Measurements from ENCODE around the gene B3GNT4. TPM values are rescaled to one million over a fixed set of nuclear protein-coding genes. Genes with fewer than 3 reads are reported as not detected.

The B3GNT4 gene
- polyA plus RNA-seq, 1 experiment, result 0.12 TPM

- H3K27me3 ChIP-seq (ENCODE audit: control insufficient read depth, insufficient read depth, low read length), result peaks cover 10% of the 10 kb centered on the region
- ChIA-PET POLR2A (interaction anchor here (0.6 to 0.8 kb wide), 3 partner anchors 13 to 20 kb away, joined by 3 to 4 read pairs (median 3); partner anchors contain the start of gene DIABLO), CTCF (no interaction called here)
- H3K27ac ChIP-seq (ENCODE audit: low read depth, low read length), result no peak overlapping the region
- H3K4me3 ChIP-seq (ENCODE audit: low read depth, low read length), result no peak overlapping the region
- no peaks in the 10 kb centered on the region; the same call in 1 of the 2 replicates for H3K9me3 ChIP-seq (ENCODE audit: control insufficient read depth, insufficient read depth, low read length)
- no peak for DNase-seq (ENCODE audit: low read depth, low spot score)
- TF ChIP-seq, protein P1, sequence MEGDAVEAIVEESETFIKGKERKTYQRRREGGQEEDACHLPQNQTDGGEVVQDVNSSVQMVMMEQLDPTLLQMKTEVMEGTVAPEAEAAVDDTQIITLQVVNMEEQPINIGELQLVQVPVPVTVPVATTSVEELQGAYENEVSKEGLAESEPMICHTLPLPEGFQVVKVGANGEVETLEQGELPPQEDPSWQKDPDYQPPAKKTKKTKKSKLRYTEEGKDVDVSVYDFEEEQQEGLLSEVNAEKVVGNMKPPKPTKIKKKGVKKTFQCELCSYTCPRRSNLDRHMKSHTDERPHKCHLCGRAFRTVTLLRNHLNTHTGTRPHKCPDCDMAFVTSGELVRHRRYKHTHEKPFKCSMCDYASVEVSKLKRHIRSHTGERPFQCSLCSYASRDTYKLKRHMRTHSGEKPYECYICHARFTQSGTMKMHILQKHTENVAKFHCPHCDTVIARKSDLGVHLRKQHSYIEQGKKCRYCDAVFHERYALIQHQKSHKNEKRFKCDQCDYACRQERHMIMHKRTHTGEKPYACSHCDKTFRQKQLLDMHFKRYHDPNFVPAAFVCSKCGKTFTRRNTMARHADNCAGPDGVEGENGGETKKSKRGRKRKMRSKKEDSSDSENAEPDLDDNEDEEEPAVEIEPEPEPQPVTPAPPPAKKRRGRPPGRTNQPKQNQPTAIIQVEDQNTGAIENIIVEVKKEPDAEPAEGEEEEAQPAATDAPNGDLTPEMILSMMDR (IDR thresholded peaks at IDR 0.05; ENCODE audit: low read depth, low read length), result no peak
Observed at GRCh38 chr12:122206111-122206881, 2.8 kb downstream of the B3GNT4 start.

- CTCF ChIA-PET, result no interaction called here
- H3K27me3 ChIP-seq (ENCODE audit: control insufficient read depth, insufficient read depth, low read length), result peaks cover 10% of the 10 kb centered on the region
- no peak overlapping the region for H3K27ac ChIP-seq (ENCODE audit: low read depth, low read length)
- H3K9me3 ChIP-seq (ENCODE audit: control insufficient read depth, insufficient read depth, low read length), result no peaks in the 10 kb centered on the region; the same call in 1 of the 2 replicates
- TF ChIP-seq, protein P1 (IDR thresholded peaks at IDR 0.05; ENCODE audit: low read depth, low read length), result no peak
- DNase-seq (ENCODE audit: low read depth, low spot score), result no peak
- no peak overlapping the region for H3K4me3 ChIP-seq (ENCODE audit: low read depth, low read length)
- POLR2A ChIA-PET, result no interaction called here
Observed at GRCh38 chr12:122206976-122207375, 3.5 kb downstream of the B3GNT4 start.

- POLR2A ChIA-PET, result no interaction called here
Observed at GRCh38 chr12:122207391-122207790, 3.9 kb downstream of the B3GNT4 start.

DNA sequence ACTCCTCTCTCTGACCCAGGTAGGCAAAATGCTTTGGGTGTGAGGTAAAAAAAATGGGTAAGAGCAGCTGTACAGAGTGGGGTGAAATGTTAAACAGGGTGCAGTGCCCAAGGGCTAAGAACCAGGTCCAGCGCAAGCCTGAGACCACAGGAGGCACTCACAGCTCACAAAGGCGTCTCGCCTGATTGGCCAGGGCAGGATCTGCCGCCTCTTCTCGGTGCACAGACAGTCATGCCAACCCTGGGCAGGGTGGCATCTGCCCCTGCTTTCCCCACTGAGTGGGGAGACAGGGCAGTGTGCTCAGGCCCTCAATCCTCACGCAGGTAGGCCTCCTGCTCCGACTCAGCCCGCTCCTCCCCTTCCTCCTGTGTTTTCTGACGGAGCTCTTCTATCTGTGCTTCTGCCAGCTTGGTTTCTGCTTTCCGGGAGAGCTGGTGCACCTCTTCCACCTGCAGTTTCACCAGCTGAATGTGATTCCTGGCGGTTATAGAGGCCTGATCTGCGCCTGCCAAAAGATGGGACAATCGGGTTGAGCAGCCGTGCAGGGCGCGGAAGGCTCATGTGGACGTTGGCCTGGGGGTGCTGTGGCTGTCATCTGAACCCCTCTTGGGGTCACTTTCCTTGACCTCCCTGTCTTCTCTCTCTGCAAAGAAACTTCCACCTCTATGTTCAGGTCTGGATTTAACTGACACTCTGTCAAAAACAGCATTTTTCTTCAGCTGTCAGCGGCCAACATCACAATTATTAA, 4.7 kb downstream of the B3GNT4 start:
- ChIA-PET CTCF (no interaction called here), POLR2A (interaction anchor here (0.7 to 1.4 kb wide), 2 partner anchors 18 to 192 kb away, joined by 6 to 8 read pairs; partner anchors contain the start of gene DIABLO)
- no peak for DNase-seq (ENCODE audit: low read depth, low spot score)
- Histone ChIP-seq H3K9me3 (ENCODE audit: control insufficient read depth, insufficient read depth, low read length) (no peaks in the 10 kb centered on the region; the same call in 1 of the 2 replicates), H3K27ac (ENCODE audit: low read depth, low read length) (no peak overlapping the region), H3K27me3 (ENCODE audit: control insufficient read depth, insufficient read depth, low read length) (peaks cover 10% of the 10 kb centered on the region), H3K4me3 (ENCODE audit: low read depth, low read length) (no peak overlapping the region)
- TF ChIP-seq, protein P1 (IDR thresholded peaks at IDR 0.05; ENCODE audit: low read depth, low read length), result no peak

More at GRCh38 chr12:122207391-122207790, 3.9 kb downstream of the B3GNT4 start:
- Histone ChIP-seq H3K27me3 (ENCODE audit: control insufficient read depth, insufficient read depth, low read length) (peaks cover 10% of the 10 kb centered on the region), H3K27ac (ENCODE audit: low read depth, low read length) (no peak overlapping the region), H3K4me3 (ENCODE audit: low read depth, low read length) (no peak overlapping the region), H3K9me3 (ENCODE audit: control insufficient read depth, insufficient read depth, low read length) (no peaks in the 10 kb centered on the region; the same call in 1 of the 2 replicates)
- DNase-seq (ENCODE audit: low read depth, low spot score), result no peak
- TF ChIP-seq, protein P1 (IDR thresholded peaks at IDR 0.05; ENCODE audit: low read depth, low read length), result no peak
- CTCF ChIA-PET, result no interaction called here

All from AG04450 (cell line).